ENCODE data around the gene FOXP2.

- no peak for TF ChIP-seq CTCF (IDR thresholded peaks at IDR 0.05 in 8 of 11, conservative IDR thresholded peaks at IDR 0.05 in 3 of 11)
- TF ChIP-seq POLR2A (IDR thresholded peaks at IDR 0.05) = no peak
- TF ChIP-seq POLR2AphosphoS5 (IDR thresholded peaks at IDR 0.05) = no peak
Observed at GRCh38 chr7:114718861-114719260, 304.2 kb downstream of the FOXP2 start.
